Measurements from ENCODE around the gene SEPTIN10.

GRCh38 chr2:109654326-109655050 is 40.7 kb upstream of the SEPTIN10 start:
- TF ChIP-seq POLR2AphosphoS5 (IDR thresholded peaks at IDR 0.05; ENCODE audit: borderline replicate concordance, low read depth, low read length) = no peak
- TF ChIP-seq EZH2 (IDR thresholded peaks at IDR 0.05) = no peak
